HEK293 (cell line): ENCODE measurements around the gene PDGFA.

ENCODE experiments used
- CTCF ChIA-PET: fragments of 350-600 bp; formaldehyde crosslinking; extraction: SDS; loops from one replicate; lab custom pipeline; 2021; ENCODE audit warnings: antibody characterized with exemption; lab: Yijun Ruan, JAX
- POLR2A ChIA-PET: fragments of 300-600 bp; formaldehyde crosslinking; extraction: SDS; loops from one replicate; lab custom pipeline; 2020; ENCODE audit warnings: antibody characterized with exemption, inconsistent platforms; lab: Yijun Ruan, JAX
- H3K27ac ChIP-seq: fragments of 200-500 bp; sonication (Bioruptor generic); 2 replicates; pipeline ENCODE4 v1.5.1; 2014; ENCODE audit warnings: low read depth, low read length, control low read depth, inconsistent platforms; ENCODE audit errors: extremely low read depth
- H3K36me3 ChIP-seq, 2 experiments: fragments of 200-500 bp in 1 of 2; sonication (Bioruptor generic) in 1 of 2; 1 replicate in 1 of 2; 2 replicates in 1 of 2; pipeline ENCODE4 v1.5.1; 2014 to 2017; ENCODE audit warnings: inconsistent platforms in 2 of 2, low read length in 2 of 2; ENCODE audit not compliant: control insufficient read depth in 2 of 2, insufficient read depth in 1 of 2
- H3K4me1 ChIP-seq: fragments of 200-500 bp; sonication (Bioruptor generic); 2 replicates; pipeline ENCODE4 v1.5.1; 2014; ENCODE audit warnings: mild to moderate bottlenecking, low read length, inconsistent platforms; ENCODE audit not compliant: control insufficient read depth, insufficient read depth
- H3K4me3 ChIP-seq: 2 replicates; pipeline ENCODE4 v1.5.1; 2011; ENCODE audit warnings: low read depth, mild to moderate bottlenecking, control low read depth, low read length, moderate library complexity
- H3K9me3 ChIP-seq: fragments of 200-500 bp; sonication (Bioruptor generic); 2 replicates; pipeline ENCODE4 v1.5.1; 2014; ENCODE audit warnings: low read depth, low read length, inconsistent platforms; ENCODE audit not compliant: control insufficient read depth, insufficient read depth
- ATF2 ChIP-seq: fragments of 450-650 bp; formaldehyde crosslinking; IDR thresholded peaks from 2 replicates; pipeline ENCODE4 v1.5.1; 2016; ENCODE audit warnings: missing biosample characterization, missing genetic modification characterization, low read depth
- GLI2 ChIP-seq: fragments of 450-650 bp; formaldehyde crosslinking; IDR thresholded peaks from 2 replicates; pipeline ENCODE4; 2017; ENCODE audit warnings: missing biosample characterization, missing genetic modification characterization, low read depth, borderline replicate concordance
- GLI4 ChIP-seq: fragments of 450-650 bp; formaldehyde crosslinking; IDR thresholded peaks from 2 replicates; pipeline ENCODE4 v1.5.1; 2016; ENCODE audit warnings: missing biosample characterization, missing genetic modification characterization
- RBAK ChIP-seq: fragments of 450-650 bp; formaldehyde crosslinking; IDR thresholded peaks from 2 replicates; pipeline ENCODE4 v1.5.1; 2016; ENCODE audit warnings: missing biosample characterization, missing genetic modification characterization
- SALL2 ChIP-seq: fragments of 450-650 bp; formaldehyde crosslinking; IDR thresholded peaks from 2 replicates; pipeline ENCODE4 v1.5.0; 2017; ENCODE audit warnings: missing biosample characterization, mild to moderate bottlenecking, missing genetic modification characterization, borderline replicate concordance
- ZBTB1 ChIP-seq: fragments of 450-650 bp; formaldehyde crosslinking; IDR thresholded peaks from 2 replicates; pipeline ENCODE4 v1.5.1; 2016; ENCODE audit warnings: missing biosample characterization, missing genetic modification characterization
- ZBTB20 ChIP-seq: fragments of 450-650 bp; formaldehyde crosslinking; IDR thresholded peaks from 2 replicates; pipeline ENCODE4 v1.5.1; 2016; ENCODE audit warnings: missing biosample characterization, missing genetic modification characterization
- ZBTB21 ChIP-seq: fragments of 450-650 bp; formaldehyde crosslinking; IDR thresholded peaks from 2 replicates; pipeline ENCODE4 v1.5.1; 2017; ENCODE audit warnings: missing biosample characterization, missing genetic modification characterization
- ZBTB48 ChIP-seq: fragments of 450-650 bp; formaldehyde crosslinking; IDR thresholded peaks from 2 replicates; pipeline ENCODE4 v1.5.1; 2016; ENCODE audit warnings: missing biosample characterization, missing genetic modification characterization
- ZBTB7A ChIP-seq: fragments of 450-650 bp; formaldehyde crosslinking; IDR thresholded peaks from 2 replicates; pipeline ENCODE4 v1.5.1; 2016; ENCODE audit warnings: low read depth, missing biosample characterization, missing genetic modification characterization
- ZBTB8A ChIP-seq: fragments of 450-650 bp; formaldehyde crosslinking; IDR thresholded peaks from 2 replicates; pipeline ENCODE4 v1.5.1; 2016; ENCODE audit warnings: missing biosample characterization, missing genetic modification characterization
- ZFHX2 ChIP-seq: fragments of 450-650 bp; formaldehyde crosslinking; conservative IDR thresholded peaks from 2 replicates; pipeline ENCODE4 v1.5.1; 2016; ENCODE audit warnings: missing biosample characterization, missing genetic modification characterization
- ZFP69B ChIP-seq: fragments of 450-650 bp; formaldehyde crosslinking; IDR thresholded peaks from 2 replicates; pipeline ENCODE4 v1.5.1; 2016; ENCODE audit warnings: missing biosample characterization, missing genetic modification characterization
- ZNF10 ChIP-seq: fragments of 450-650 bp; formaldehyde crosslinking; IDR thresholded peaks from 2 replicates; pipeline ENCODE4 v1.5.1; 2017; ENCODE audit warnings: missing biosample characterization, missing genetic modification characterization
- ZNF133 ChIP-seq: fragments of 450-650 bp; formaldehyde crosslinking; IDR thresholded peaks from 2 replicates; pipeline ENCODE4 v1.5.1; 2016; ENCODE audit warnings: missing biosample characterization, missing genetic modification characterization
- ZNF148 ChIP-seq: fragments of 450-650 bp; formaldehyde crosslinking; IDR thresholded peaks from 2 replicates; pipeline ENCODE4 v1.5.0; 2017; ENCODE audit warnings: missing biosample characterization, missing genetic modification characterization, borderline replicate concordance
- ZNF155 ChIP-seq: fragments of 450-650 bp; formaldehyde crosslinking; IDR thresholded peaks from 2 replicates; pipeline ENCODE4 v1.5.1; 2016; ENCODE audit warnings: missing biosample characterization, missing genetic modification characterization
- ZNF211 ChIP-seq: fragments of 450-650 bp; formaldehyde crosslinking; IDR thresholded peaks from 2 replicates; pipeline ENCODE4 v1.5.1; 2016; ENCODE audit warnings: low read depth, missing biosample characterization, missing genetic modification characterization
- ZNF239 ChIP-seq: fragments of 450-650 bp; formaldehyde crosslinking; IDR thresholded peaks from 2 replicates; pipeline ENCODE4 v1.5.1; 2016; ENCODE audit warnings: missing biosample characterization, missing genetic modification characterization
- ZNF274 ChIP-seq, 2 experiments: fragments of 200-500 bp in 1 of 2; fragments of 450-650 bp in 1 of 2; sonication (Bioruptor generic) in 1 of 2; formaldehyde crosslinking in 1 of 2; IDR thresholded peaks; 2 replicates each; pipeline versions ENCODE4 v1.5.1 to v1.6.1; 2014 to 2016; ENCODE audit warnings: borderline replicate concordance in 1 of 2, inconsistent platforms in 1 of 2, low read length in 1 of 2, missing biosample characterization in 1 of 2, missing genetic modification characterization in 1 of 2
- ZNF335 ChIP-seq: fragments of 450-650 bp; formaldehyde crosslinking; conservative IDR thresholded peaks from 2 replicates; pipeline ENCODE4 v1.5.1; 2016; ENCODE audit warnings: missing biosample characterization, missing genetic modification characterization
- ZNF341 ChIP-seq: fragments of 450-650 bp; formaldehyde crosslinking; IDR thresholded peaks from 2 replicates; pipeline ENCODE4; 2016; ENCODE audit warnings: low read depth, missing biosample characterization, missing genetic modification characterization
- ZNF366 ChIP-seq: fragments of 450-650 bp; formaldehyde crosslinking; conservative IDR thresholded peaks from 2 replicates; pipeline ENCODE4 v1.5.1; 2016; ENCODE audit warnings: missing biosample characterization, missing genetic modification characterization
- ZNF37A ChIP-seq: fragments of 450-650 bp; IDR thresholded peaks from 2 replicates; pipeline ENCODE4 v1.5.1; 2018; ENCODE audit warnings: missing biosample characterization, missing genetic modification characterization
- ZNF473 ChIP-seq: fragments of 450-650 bp; formaldehyde crosslinking; IDR thresholded peaks from 2 replicates; pipeline ENCODE4 v1.5.1; 2017; ENCODE audit warnings: missing biosample characterization, missing genetic modification characterization
- ZNF513 ChIP-seq: fragments of 450-650 bp; IDR thresholded peaks from 2 replicates; pipeline ENCODE4 v1.5.1; 2018; ENCODE audit warnings: missing biosample characterization, missing genetic modification characterization
- ZNF529 ChIP-seq: fragments of 450-650 bp; formaldehyde crosslinking; IDR thresholded peaks from 2 replicates; pipeline ENCODE4 v1.5.1; 2017; ENCODE audit warnings: missing genetic modification characterization, missing biosample characterization; ENCODE audit not compliant: insufficient replicate concordance
- ZNF571 ChIP-seq: fragments of 450-650 bp; formaldehyde crosslinking; IDR thresholded peaks from 2 replicates; pipeline ENCODE4 v1.5.0; 2017; ENCODE audit warnings: missing biosample characterization, missing genetic modification characterization
- ZNF621 ChIP-seq: fragments of 450-650 bp; formaldehyde crosslinking; IDR thresholded peaks from 2 replicates; pipeline ENCODE4 v1.5.1; 2017; ENCODE audit warnings: missing biosample characterization, missing genetic modification characterization
- ZNF707 ChIP-seq: fragments of 450-650 bp; formaldehyde crosslinking; IDR thresholded peaks from 2 replicates; pipeline ENCODE4 v1.5.1; 2016; ENCODE audit warnings: missing biosample characterization, missing genetic modification characterization
- ZNF777 ChIP-seq: fragments of 450-650 bp; formaldehyde crosslinking; IDR thresholded peaks from 2 replicates; pipeline ENCODE4 v1.5.1; 2017; ENCODE audit warnings: missing biosample characterization, missing genetic modification characterization, borderline replicate concordance
- ZNF837 ChIP-seq: fragments of 450-650 bp; formaldehyde crosslinking; IDR thresholded peaks from 2 replicates; pipeline ENCODE4 v1.5.1; 2016; ENCODE audit warnings: missing biosample characterization, missing genetic modification characterization
- ZSCAN5A ChIP-seq: fragments of 450-650 bp; formaldehyde crosslinking; IDR thresholded peaks from 2 replicates; pipeline ENCODE4 v1.5.1; 2016; ENCODE audit warnings: missing biosample characterization, missing genetic modification characterization

The PDGFA gene

GRCh38 chr7:566100-566499 is 46.5 kb upstream of the PDGFA start:
- Histone ChIP-seq H3K4me1 (no peaks in the 10 kb centered on the region), H3K4me3 (no peak overlapping the region), H3K9me3 (no peaks in the 10 kb centered on the region), H3K36me3 (no peaks in the 10 kb centered on the region), H3K27ac (no peak overlapping the region)
- ChIA-PET POLR2A (interaction anchor here (0.6 kb wide), 1 partner anchor 161 kb away, joined by 3 read pairs; no protein-coding TSS in a partner anchor), CTCF (no interaction called here)
- TF ChIP-seq ZBTB48 (tag by site-specific recombination), result no peak
- no peak for TF ChIP-seq ZNF529
- peak; percentile 98 for TF ChIP-seq ZNF513 (tag by site-specific recombination)
- TF ChIP-seq ZNF366, result peak; percentile 61; the same call in 1 of the 2 replicates
- no peak for TF ChIP-seq ZSCAN5A (tag by site-specific recombination)
- TF ChIP-seq ZNF621, result peak; percentile 66; the same call in 1 of the 2 replicates
- TF ChIP-seq RBAK, result no peak; the same call in 1 of the 2 replicates
- TF ChIP-seq GLI2 (tag by site-specific recombination), result no peak
- TF ChIP-seq ZNF274 (IDR thresholded peaks at IDR 0.05; ENCODE audit: low read length), result no peak
- peak; percentile 32; the same call in 1 of the 2 replicates for TF ChIP-seq ZNF274 (tag by site-specific recombination; IDR thresholded peaks at IDR 0.05; ENCODE audit: borderline replicate concordance)
- TF ChIP-seq ZNF777, result peak; percentile 57; the same call in 1 of the 2 replicates
- TF ChIP-seq ZFHX2 (tag by site-specific recombination), result no peak
- no peak for TF ChIP-seq ZNF335 (tag by site-specific recombination)
- TF ChIP-seq ZBTB7A (tag by site-specific recombination), result no peak
- 0 out of 2 replicates have a peak, but pooled peaks have one; percentile 56 for TF ChIP-seq ZBTB21 (tag by site-specific recombination)
- TF ChIP-seq ATF2 (tag by site-specific recombination), result peak; percentile 96
- TF ChIP-seq ZNF133 (tag by site-specific recombination), result peak; percentile 34; the same call in 1 of the 2 replicates
- TF ChIP-seq ZNF148 (tag by site-specific recombination), result peak; percentile 82
- TF ChIP-seq ZNF707 (tag by site-specific recombination), result peak; percentile 53; the same call in 1 of the 2 replicates
- TF ChIP-seq ZNF341 (tag by site-specific recombination), result no peak
- no peak for TF ChIP-seq ZFP69B (tag by site-specific recombination)
- TF ChIP-seq ZNF37A (tag by site-specific recombination), result no peak
- no peak for TF ChIP-seq ZBTB8A (tag by site-specific recombination)
- TF ChIP-seq ZNF211 (tag by site-specific recombination), result no peak
- TF ChIP-seq SALL2 (tag by site-specific recombination), result peak; percentile 75; the same call in 1 of the 2 replicates
- no peak for TF ChIP-seq ZNF239 (tag by site-specific recombination)
- TF ChIP-seq ZNF10 (tag by site-specific recombination), result no peak
- no peak for TF ChIP-seq ZBTB20 (tag by site-specific recombination)
- TF ChIP-seq ZNF837 (tag by site-specific recombination), result no peak
- TF ChIP-seq ZNF155 (tag by site-specific recombination), result no peak
- peak; percentile 60; the same call in 1 of the 2 replicates for TF ChIP-seq ZNF473 (tag by site-specific recombination)
- 0 out of 2 replicates have a peak, but pooled peaks have one; percentile 78 for TF ChIP-seq ZNF571 (tag by site-specific recombination)
- TF ChIP-seq ZBTB1, result no peak
- TF ChIP-seq GLI4, result peak; percentile 46; the same call in 1 of the 2 replicates
